Gastrocnemius medialis (tissue), 4 donors: ENCODE measurements around the gene SLC26A8.

Experiments used
- CTCF ChIP-seq, 5 experiments: fragments of 450-650 bp in 3 of 5; fragments of 200-600 bp in 2 of 5; sonication (generic) in 2 of 5; IDR thresholded peaks in 4 of 5; conservative IDR thresholded peaks in 1 of 5; 1 replicate in 4 of 5; 2 replicates in 1 of 5; pipeline ENCODE4 v1.5.1; 2016 to 2019; ENCODE audit warnings: antibody characterized with exemption in 5 of 5, mild to moderate bottlenecking in 3 of 5, moderate library complexity in 3 of 5
- POLR2A ChIP-seq, 2 donors: fragments of 450-650 bp; IDR thresholded peaks; one replicate each; pipeline ENCODE4 v1.6.1; 2017; ENCODE audit warnings: antibody characterized with exemption in 2 of 2, mild to moderate bottlenecking in 2 of 2, moderate library complexity in 2 of 2

GRCh38 chr6:36064770-36065396 lies 40.4 kb upstream of the SLC26A8 start:
- TF ChIP-seq POLR2A (IDR thresholded peaks at IDR 0.05) = no peak
- TF ChIP-seq CTCF (IDR thresholded peaks at IDR 0.05 in 4 of 5, conservative IDR thresholded peaks at IDR 0.05 in 1 of 5) = no peak
